Retina (tissue), 1 donor: Measurements from ENCODE around the gene KCNJ5.

Experiments used
- DNase-seq: peaks from one replicate; pipeline ENCODE4 v3.0.0-alpha.2; 2016

KCNJ5 gene

DNA sequence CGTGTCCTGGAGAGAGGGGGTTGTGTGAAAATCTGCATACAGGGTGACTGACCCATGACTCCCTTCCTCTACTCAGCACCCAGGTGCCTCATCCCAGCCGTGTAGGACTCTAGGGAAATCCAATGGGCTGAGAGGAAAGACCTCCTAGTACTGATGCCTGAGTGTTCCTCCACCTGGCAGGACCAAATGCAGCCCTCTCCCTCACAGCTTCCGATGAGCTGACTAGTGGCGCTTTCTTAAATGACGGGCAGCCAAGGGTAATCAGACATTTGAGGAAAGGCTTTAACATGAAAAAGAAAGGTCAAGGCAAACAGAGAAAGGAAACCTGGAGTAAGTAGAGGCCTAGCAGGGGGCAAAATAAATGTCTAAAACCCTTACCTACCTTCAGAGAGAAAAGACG is 19.1 kb upstream of the KCNJ5 start:
- no peak for DNase-seq

DNA sequence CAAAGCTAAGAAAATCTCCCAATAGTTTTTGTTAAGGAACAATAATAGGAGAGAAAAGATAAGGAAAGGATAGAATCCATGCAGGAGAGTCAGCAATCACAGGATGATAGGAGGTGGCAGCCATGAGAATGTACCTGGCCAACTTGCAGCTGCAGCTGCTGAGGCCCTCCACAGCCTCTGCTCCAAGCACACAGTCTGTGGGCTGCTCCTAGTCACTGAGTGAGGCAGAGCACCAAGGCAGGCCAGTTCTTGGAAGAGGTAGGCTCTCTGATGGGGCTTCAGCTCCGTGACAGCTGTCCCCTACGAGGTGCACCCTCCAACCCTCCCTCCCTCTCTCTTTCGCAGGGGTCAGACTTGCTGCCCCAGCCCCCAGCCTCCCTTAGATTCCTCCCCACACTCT is 18.6 kb upstream of the KCNJ5 start:
- DNase-seq: no peak

DNA sequence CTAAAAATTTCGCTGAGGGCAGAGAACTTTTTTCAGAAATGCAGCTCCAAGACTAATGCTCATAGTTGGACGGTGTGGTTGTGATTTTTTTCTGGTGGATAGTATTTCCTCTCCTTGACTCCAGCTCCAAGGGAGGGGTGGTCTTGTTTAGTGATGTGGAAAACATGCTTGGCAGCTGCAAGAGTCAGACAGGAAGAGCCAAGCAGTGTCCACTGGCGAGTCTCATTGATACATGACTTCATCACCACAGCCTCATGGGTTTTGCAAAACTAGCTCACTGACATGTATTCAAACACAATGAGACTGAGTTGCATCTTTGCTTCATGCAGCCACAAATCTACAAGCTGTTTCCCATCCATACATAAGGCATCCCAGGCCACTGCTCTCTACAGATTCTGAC is 16.7 kb upstream of the KCNJ5 start:
- no peak for DNase-seq

DNA sequence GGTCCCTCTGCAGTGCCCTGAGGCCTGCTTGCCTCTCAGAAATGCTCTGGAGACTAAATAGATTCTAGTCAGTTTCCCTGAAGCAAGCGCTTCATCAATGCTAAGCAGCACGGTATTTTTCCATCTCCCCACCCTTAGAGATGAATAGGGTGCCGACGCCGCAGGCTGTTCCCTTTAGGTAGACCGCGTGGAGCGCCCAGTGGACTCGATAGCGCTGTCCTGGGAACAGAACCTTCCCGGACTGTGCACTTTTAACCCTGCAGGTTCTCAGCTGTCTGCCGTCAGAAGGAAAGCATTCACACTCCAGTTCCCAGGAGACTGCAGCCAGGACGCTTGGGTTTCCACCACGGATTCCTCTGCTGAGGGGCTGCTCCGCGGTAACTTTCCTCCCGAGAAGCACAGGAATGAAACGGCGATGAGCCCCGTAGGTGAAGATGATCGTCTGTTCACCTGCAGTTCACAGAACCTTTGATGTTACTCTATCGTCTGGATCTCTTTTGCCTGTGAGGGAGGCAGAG is 15.0 kb upstream of the KCNJ5 start:
- no peak for DNase-seq

DNA sequence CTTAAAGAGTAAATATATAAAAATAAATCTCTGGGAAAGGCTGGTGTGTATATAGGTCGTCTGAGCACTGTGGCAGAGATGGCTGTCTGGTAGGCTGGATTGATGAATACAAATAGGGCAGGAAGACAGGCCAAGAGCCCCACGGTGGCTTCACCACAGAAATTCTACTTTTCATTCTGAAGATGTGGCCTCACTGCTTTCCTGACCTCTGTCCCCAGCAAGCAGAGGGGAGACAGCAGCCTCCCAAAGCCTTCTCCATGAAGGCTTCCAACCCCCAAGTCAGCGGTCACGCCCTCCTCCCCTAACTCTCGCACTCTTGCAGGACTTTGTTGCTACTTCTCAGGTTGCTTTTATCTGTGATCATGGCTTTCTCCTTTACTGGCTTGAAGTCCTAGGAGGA is 13.4 kb upstream of the KCNJ5 start:
- no peak for DNase-seq

DNA sequence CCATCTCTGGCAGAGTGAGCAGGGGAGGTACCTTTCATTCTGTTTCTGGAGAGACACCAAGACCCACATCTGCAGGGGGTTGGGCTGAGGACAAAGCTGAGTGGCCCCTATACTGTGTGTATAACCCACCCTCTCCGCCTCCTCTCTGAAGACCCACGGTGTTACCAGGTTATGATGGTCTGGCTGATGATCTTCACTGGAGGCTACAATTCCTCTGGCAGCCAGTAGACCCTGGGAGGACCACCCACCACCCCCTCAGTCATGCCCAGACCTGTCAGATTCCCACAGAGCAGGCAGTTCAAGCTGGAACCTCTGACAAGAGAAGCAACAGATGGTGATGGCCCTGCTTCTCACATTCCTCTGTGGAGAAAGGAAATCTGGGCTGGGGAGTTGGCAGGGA is 12.7 kb upstream of the KCNJ5 start:
- no peak for DNase-seq

DNA sequence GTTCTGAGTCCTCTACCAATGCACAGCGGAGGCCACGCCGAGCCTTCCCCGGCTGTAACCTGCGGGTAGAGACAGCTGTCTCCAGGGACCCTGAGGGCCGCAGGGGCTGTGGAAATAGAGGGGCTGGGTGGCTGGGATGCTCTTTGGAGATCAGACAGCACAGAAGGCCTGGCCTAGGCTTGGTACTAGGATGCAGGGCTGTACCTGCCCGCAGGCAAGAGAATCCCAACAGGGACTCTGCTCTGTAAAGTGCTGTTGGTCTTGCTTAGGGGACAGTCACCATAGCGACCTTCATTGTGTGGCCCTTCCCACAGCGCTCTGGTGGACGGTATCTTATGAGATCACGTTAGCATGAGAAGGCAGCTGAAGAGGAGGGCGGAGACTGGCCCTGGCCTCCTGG is 11.3 kb upstream of the KCNJ5 start:
- no peak for DNase-seq

DNA sequence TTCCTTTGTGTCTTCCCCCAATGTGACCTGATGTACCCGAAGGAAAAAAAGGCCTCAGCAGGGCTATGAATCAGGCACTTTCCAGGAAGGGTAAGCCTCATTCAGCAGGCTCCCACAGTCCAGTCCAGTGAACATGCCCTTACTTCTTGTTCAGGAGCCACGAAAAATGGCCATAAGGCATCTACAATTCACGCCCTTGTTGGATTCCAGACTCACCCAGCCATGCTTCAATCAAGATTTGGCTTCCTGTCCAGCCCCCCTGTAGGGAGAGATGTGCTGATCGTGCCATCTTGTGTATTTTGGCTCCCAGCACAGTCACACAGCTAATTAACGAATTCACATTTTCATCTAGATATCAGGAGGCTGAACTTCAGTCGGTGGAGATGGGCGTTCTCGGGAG is 9.9 kb upstream of the KCNJ5 start:
- no peak for DNase-seq

DNA sequence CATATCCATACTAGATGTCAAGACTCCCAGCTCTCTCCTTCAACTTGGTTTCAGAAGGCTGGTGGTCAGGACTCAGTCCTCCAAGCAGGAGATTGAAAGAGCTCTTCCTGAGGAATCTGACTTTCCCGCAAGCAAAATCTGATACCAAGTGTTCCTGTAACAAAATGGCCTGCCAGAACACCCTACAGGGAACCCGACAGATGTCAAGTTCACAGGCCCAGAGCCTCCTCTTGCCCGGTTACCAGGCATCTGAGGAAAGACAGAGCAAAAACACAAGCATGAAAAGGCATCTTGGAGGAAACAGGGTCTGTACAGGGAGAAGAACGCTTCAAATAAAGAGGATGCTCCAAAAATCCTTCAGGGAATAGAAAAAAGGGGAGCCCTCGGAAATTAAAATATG is 8.7 kb upstream of the KCNJ5 start:
- no peak for DNase-seq

DNA sequence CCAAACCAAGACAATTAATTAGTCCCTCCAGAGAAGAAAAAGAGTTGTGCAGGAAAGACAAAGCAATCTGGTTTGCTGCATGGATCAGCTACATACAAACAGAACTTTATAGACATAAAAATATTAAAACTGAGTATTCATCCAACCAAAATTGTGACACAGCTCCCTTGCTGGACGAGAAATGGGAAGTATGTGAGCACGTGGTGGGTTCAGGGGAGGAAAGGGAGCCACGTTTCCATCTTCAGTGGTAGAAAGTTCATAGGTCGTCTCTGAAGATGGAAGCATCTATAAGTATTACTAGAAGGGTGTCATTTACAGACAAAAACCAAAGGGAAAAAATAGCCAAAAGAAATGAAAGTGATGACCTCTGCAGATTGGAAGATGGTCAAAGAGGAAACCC is 7.1 kb upstream of the KCNJ5 start:
- DNase-seq: no peak

DNA sequence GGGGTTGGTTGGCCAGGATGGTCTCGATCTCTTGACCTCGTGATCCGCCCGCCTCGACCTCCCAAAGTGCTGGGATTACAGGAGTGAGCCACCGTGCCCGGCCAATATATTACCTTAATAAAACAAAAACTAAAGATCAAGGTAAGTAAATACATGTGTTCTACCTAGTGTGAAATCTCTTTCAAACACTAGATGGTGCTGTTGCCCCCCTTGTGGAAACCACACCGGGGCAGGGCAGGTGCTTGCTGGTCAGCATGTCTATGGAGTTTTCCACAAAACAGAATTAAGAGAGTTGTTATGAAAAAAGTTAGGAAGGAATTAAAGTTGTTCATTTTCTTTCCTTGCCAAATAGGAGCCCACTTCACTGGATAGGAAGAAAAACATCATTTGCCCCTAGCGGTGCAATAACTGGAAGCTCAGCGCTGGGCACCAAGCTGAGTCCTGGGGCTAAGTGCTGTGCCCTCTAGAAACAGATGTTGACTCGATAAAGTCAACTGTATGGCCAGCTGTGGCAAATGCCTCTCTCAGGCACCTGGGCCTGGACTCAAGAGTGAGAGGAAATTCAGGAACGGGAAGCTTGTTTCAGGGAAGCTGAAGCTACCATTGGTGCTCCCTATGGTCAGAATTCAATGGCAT is 6.3 kb upstream of the KCNJ5 start:
- DNase-seq: peak; percentile 61

DNA sequence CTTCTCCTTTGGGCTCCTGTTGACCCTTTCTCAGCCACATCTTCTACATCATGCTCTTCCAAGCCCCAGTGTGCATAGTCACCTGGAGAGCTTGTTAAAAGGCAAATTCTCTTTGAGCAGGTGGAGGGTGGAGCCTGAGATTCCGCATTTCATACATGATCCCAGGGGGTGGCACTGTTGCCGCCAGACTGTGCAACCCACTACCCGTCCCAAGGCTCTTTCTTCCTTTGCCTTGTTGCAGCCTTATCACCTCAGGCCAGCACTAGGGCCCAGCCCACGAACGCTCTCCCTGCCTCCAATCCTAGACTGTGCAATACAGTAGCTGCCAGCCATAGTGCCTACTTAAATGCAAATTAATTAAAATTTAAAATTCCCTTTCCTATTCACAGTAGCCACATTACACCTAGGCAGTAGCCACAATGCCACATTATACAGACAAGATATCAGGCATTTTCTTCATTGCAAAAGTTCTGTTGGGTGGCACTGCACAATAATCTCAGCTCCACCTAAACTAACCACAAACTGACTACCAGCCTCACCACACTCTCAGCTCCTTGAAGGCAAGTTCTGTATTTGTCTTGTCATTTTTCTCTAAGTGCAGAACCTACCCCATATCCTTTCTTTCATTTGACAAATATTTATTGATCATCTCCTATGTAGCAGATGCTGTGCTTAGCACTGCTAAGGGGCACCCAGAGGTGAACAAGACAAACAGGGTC is 4.6 kb upstream of the KCNJ5 start:
- no peak for DNase-seq

DNA sequence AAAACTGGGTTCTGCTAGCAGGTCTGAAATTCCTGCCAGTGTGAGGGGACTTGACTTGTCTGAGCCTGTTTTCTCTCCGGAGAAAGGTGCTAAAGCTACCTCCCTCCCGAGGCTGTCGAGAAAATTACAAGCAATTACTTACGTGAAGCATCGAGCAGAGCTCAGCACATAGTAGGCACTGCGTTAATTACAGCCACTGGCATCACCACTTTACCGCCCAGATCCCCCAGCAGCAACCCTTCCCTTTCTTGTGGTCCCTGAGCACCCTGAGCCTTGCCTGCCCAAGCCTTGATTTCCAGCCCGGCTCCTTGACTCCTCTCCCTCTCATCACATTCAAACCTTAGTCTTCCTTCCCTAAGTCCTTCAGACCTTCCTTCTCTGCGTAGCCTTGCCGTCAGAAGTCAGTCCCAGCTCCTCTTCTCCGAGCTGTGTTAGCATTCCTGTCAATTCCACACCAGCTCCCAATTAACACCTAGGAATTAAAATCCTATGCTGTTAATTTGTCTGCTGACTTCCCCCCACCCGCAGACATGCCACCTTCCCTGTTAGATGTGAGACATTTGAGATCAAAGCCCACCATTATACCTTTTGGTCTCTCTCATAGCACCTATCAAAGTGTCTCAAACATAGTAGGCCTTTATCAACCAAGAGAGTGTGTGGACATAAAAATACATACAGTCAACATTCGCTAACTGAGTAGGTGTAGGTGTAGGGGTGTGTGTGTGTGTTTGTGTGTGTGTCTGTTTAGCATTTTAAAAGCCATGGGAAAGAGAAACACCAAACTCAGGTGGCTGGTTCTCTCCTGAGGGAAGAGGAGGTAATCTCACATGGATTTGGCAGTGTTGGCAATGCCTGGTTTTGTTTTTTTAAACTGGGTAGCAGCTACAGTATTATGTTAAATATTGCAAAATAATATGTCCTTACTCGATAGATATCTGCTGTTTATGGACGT is 2.8 kb upstream of the KCNJ5 start:
- DNase-seq: no peak

DNA sequence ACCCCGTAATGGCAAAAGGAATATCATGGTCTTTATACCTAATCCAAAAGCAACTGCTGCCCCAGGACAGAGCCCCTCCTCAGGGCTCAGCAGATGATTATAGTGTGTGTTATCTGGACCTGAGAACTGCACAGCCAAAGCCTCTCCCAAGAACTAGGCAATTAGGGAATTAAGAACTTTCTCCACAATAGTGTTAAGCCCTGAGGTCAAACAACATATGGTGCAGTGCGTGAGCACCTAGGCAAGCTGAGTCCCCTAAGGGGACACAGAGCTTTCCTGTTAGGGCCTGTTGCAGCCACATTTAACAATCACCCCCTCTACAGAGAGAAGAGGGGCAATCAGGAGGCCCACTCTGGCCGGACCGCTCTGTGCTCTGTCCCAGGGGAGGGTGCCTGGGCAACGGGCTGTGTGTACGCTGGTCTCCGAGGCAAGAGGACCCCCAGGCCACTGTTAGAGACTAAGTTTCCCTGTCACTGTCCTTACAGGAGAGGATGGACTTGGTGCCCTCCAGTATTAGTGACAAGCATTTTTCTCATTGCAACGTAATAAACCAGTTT is 1.4 kb upstream of the KCNJ5 start:
- DNase-seq: peak; percentile 45

DNA sequence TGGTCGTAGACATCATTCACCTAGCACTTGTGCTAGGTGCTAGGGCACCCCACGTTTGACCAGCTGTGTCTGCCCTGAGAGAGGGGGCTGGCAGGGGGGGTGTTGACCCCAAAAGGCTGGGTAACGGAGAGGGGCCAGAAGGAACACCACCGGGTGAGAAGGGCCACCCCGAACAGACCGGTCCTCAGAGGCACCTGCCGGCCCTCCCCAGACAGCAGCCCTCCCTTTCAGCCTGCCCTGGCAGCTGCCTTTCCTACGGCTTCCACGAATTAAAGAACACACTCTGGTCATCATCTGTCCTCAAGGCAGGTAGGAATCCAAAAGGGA is 977 bp upstream of the KCNJ5 start:
- DNase-seq: no peak

DNA sequence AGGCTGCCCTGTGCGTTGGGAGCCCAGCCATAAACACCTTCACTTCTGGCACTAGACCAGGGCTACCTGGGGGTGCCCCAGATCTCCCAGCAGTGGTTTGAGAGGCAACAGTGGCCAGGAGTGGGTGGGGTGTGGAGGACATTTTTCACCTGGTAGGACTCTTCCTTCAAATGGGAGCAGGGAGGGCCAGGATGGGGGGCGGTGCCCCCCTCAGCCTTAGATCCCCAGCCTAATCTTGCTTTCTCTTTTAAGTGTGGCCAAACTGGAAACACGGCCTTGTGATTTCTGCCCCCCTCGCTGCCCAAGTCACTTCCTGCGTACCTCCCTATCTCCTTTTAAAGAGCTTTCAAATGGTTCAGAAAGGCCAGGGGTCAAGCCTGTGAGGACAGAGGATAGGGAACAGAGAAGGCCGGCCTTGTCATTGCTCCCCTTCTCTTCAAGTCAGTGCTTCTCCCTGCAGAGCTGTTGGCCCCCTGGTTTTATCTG is 800 bp downstream of the KCNJ5 start:
- DNase-seq: no peak

DNA sequence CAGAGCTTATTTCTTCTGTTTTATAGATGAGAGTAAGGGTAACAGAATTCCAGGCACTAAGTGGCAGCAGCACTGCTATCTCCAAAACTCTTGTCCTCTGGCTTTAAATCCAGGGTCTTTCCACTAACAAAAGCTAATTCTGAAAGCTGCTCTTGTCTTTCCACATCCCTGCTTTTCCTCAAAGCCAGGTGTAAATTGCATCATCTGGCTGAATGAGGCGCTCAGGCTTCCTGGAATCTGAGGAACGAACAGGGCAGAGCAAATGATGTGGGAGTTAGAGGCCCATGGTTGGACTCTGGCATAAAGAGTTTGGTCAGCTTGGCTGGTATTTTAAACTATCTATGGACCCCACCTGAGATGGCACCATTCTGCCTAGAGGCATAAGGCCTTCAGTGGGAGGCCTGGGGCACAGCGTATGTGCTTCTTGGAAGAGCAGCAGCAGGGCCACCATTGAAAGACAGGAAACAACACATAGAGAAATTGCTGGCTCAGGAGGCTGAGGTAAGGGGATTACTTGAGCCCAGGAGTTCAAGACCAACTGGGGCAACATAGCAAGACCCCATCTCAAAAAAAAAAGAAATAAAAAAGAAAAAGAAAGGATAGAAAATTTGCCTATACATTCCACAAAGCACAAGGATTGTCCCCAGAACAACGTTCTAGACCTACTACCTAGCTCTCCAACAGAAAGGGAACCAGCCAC is 1.9 kb downstream of the KCNJ5 start:
- no peak for DNase-seq

DNA sequence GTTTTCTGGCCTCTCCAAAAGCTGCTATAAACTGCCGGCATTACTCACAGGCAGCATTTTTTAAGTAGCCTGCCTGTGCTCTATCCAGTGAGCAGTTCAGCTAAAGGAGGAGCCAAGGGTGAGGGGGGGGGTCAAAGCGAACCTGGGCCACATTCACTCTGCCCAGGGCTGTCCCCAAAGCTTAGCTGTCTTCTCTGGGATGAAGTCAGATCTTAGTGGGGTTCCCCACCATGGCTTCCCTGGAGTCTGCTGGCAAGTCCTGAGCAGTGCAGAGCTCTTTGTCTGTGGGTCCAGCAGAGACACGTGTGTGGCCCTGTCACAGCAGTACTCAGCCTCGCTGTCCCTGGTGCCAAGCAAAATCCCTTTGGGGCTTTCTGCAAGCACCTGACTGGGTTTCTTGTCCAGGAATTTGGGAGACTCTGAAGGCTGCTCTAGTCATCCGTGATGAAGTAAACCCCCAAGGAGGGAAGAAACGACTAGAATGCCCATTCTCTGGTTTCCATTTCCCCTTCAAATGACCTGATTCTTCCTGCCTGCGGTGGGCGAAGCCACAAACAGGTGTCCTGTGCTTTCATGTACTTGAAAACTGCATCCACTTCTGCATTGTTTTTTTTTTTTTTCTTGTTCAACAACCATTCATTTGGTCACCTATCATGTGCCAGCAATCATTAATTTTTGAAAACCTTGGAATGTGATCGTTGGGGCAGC is 2.6 kb downstream of the KCNJ5 start:
- no peak for DNase-seq

DNA sequence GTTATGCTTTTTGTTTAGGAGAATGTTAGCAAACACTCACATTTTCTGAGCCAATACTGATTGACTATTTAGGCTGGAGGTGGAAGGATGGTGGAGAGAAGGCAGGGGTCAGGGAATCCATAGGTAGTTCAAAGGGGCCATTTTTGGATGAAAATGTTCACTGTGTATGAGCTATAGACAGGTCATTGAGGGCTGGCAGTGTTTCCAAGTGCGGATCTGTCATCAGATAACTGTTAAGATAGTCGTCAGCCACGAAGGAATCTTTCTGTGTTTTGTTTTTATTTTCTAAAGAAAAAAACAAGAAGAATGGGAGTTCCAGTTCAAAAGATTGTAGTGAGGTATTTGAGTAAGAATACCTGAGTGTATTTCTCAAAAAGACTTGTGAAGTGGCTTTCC is 3.1 kb downstream of the KCNJ5 start:
- no peak for DNase-seq

DNA sequence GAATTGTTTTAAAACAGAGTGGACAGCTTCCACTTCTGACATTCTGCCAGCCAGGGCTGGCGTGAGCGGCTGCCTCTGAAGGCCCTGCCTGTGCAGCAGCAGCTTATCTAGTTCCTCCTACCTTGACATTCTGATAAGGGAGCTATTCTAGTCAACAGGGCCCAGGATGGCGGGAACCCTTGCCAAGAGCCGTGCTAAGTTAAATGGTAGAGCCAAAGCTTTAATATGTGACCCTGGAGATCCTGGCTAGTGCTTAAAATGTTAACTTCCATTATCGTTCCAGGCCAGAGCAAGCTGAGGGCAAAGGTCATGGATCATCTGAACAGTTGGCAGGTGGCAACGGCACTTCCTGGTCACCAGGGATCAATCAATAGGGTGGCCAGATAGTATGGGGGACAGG is 3.5 kb downstream of the KCNJ5 start:
- DNase-seq: no peak

DNA sequence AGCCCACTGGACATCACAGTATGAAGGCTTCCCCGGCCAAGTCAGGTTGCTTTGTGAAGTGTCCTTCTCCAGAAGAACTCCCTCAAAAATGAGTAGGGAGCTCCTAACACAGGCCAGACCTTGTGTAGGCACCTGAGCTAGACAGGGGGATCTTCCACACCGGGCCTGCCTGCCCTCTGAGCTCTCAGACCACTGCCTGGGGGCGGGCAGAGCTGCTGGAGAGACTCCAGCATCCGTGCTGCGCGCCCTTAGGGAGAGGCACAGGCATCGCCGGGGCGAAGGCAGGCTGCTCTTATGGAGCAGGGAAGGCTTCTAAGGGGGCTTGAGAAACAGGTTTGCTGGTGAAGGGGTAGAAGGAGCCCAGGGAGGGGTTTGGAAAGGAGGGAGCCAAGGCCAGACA is 4.4 kb downstream of the KCNJ5 start:
- no peak for DNase-seq

DNA sequence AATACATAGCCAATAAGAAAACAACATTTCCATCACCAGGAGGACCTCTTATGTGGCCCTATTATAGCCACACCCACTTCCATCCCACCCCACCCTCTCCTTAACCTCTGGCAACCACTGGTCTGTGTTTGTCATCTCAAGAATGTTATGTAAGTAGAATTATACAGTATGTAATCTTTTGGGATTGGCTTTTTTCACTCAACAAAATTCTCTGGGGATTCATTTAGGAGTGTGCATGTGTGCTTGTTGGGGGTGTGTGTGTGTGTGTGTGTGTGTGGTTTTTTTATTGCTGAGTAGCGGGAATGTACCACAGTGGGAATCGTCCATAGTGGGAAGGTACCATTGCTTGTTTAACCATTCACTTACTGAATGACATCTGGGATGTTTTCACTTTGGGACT is 5.2 kb downstream of the KCNJ5 start:
- no peak for DNase-seq
